GM12878 (cell line): ENCODE measurements around the gene NOP16. TPM values are rescaled to one million over a fixed set of nuclear protein-coding genes. Genes with fewer than 3 reads are reported as not detected.

Experiments used
- ATAC-seq: fragments of 200-7000 bp; cut with Tn5 transposase; 3 replicates; pipeline ENCODE4 v1.9.1; 2020; ENCODE audit warnings: mild to moderate bottlenecking, moderate library complexity
- BruUV-seq: library from RNA; stranded (reverse); fragments of 400-500 nt; replicated peaks from 2 replicates; lab custom pipeline; 2021; lab: Mats Ljungman, UMichigan
- CTCF ChIA-PET: fragments of 300-600 bp; sonication (Branson Sonifier 250); formaldehyde crosslinking; extraction: SDS; loops from one replicate; lab custom pipeline; 2021; ENCODE audit warnings: inconsistent platforms; lab: Yijun Ruan, JAX
- POLR2A ChIA-PET: fragments of 350-600 bp; formaldehyde crosslinking; extraction: SDS; loops from one replicate; lab custom pipeline; 2021; ENCODE audit warnings: inconsistent platforms; lab: Charles Lee
- RAD21 ChIA-PET: fragments of 300-600 bp; sonication (Branson Sonifier 250); formaldehyde crosslinking; loops from one replicate; lab custom pipeline; 2023; ENCODE audit warnings: antibody characterized with exemption; ENCODE audit not compliant: unreplicated experiment; lab: Charles Lee
- SMC1A ChIA-PET: fragments of 300-600 bp; sonication (Branson Sonifier 250); formaldehyde crosslinking; loops from one replicate; lab custom pipeline; 2023; ENCODE audit not compliant: unreplicated experiment, uncharacterized antibody; lab: Charles Lee
- DNase-seq: peaks from one replicate; pipeline ENCODE4 v3.0.0-alpha.2; 2011; ENCODE audit warnings: low read depth, low spot score
- FAIRE-seq: peaks from 3 replicates; lab custom pipeline; 2011; peaks lifted over from hg19 to GRCh38; lab: Jason Lieb, UNC
- H2AFZ ChIP-seq: 2 replicates; pipeline ENCODE4 v1.6.0; 2011; ENCODE audit warnings: low read depth, low read length, control low read depth; ENCODE audit not compliant: control insufficient read depth
- H3K27ac ChIP-seq: 2 replicates; pipeline ENCODE4 v1.5.1; 2011; ENCODE audit warnings: control low read depth; ENCODE audit not compliant: control insufficient read depth, insufficient read depth
- H3K27me3 ChIP-seq, 2 experiments: replicated peaks in 1 of 2; 2 replicates each; pipeline versions ENCODE4 v1.6.0 to v1.6.1; 2011; ENCODE audit warnings: low read length in 1 of 2; ENCODE audit not compliant: control insufficient read depth in 2 of 2, insufficient read depth in 2 of 2
- H3K36me3 ChIP-seq, 2 experiments: 2 replicates each; pipeline ENCODE4 v1.5.1; 2011; ENCODE audit warnings: low read length in 1 of 2; ENCODE audit not compliant: control insufficient read depth in 2 of 2, insufficient read depth in 2 of 2
- H3K4me1 ChIP-seq: 2 replicates; pipeline ENCODE4 v1.6.1; 2011; ENCODE audit warnings: mild to moderate bottlenecking, low read length, moderate library complexity, mixed read lengths; ENCODE audit not compliant: control insufficient read depth, insufficient read depth
- H3K4me2 ChIP-seq: 2 replicates; pipeline ENCODE4 v1.6.0; 2011; ENCODE audit warnings: control low read depth; ENCODE audit not compliant: control insufficient read depth, insufficient read depth
- H3K4me3 ChIP-seq: fragments of 200-600 bp; sonication (generic); 2 replicates; pipeline ENCODE4 v1.5.1; 2016
- H3K79me2 ChIP-seq: 2 replicates; pipeline ENCODE4 v1.6.0; 2011; ENCODE audit warnings: low read length; ENCODE audit not compliant: control insufficient read depth, insufficient read depth
- H3K9ac ChIP-seq: 2 replicates; pipeline ENCODE4 v1.8.0; 2011; ENCODE audit warnings: low read length, control low read depth, mixed read lengths; ENCODE audit not compliant: control insufficient read depth, insufficient read depth
- H3K9me3 ChIP-seq: replicated peaks from 3 replicates; pipeline ENCODE4 v1.5.1; 2011; ENCODE audit warnings: mild to moderate bottlenecking, low read length; ENCODE audit not compliant: control insufficient read depth, insufficient read depth
- H4K20me1 ChIP-seq: 2 replicates; pipeline ENCODE4 v1.6.0; 2011; ENCODE audit not compliant: control insufficient read depth, insufficient read depth
- BCL11A ChIP-seq: IDR thresholded peaks from 2 replicates; pipeline ENCODE4 v1.6.1; 2011; ENCODE audit warnings: low read depth, low read length
- EP300 ChIP-seq, 2 experiments: fragments of 150-350 bp in 1 of 2; IDR thresholded peaks; 2 replicates each; pipeline ENCODE4 v1.6.1; 2011 to 2012; ENCODE audit warnings: low read depth in 2 of 2, low read length in 2 of 2, borderline replicate concordance in 1 of 2, improper control_type of control experiment in 1 of 2, inconsistent platforms in 1 of 2; ENCODE audit not compliant: control insufficient read depth in 1 of 2
- KAT2A ChIP-seq: conservative IDR thresholded peaks from 2 replicates; pipeline ENCODE4 v1.6.1; 2011; ENCODE audit warnings: low read depth, low read length; ENCODE audit not compliant: control insufficient read depth
- MTA3 ChIP-seq: IDR thresholded peaks from 2 replicates; pipeline ENCODE4 v1.6.1; 2012; ENCODE audit warnings: low read length, inconsistent platforms, borderline replicate concordance
- SIX5 ChIP-seq: IDR thresholded peaks from 2 replicates; pipeline ENCODE4 v1.6.1; 2011; ENCODE audit warnings: mild to moderate bottlenecking, low read depth, low read length, moderate library complexity; ENCODE audit not compliant: severe bottlenecking
- SMARCA5 ChIP-seq: fragments of 450-650 bp; IDR thresholded peaks from 2 replicates; pipeline ENCODE4 v1.6.1; 2017; ENCODE audit warnings: mild to moderate bottlenecking
- SPI1 ChIP-seq: IDR thresholded peaks from 2 replicates; pipeline ENCODE4 v1.6.1; 2011; ENCODE audit warnings: low read depth, mild to moderate bottlenecking, low read length, moderate library complexity, borderline replicate concordance; ENCODE audit not compliant: insufficient read depth
- ZNF384 ChIP-seq: IDR thresholded peaks from 2 replicates; pipeline ENCODE4 v1.6.1; 2012; ENCODE audit warnings: low read depth, mild to moderate bottlenecking, low read length, improper control_type of control experiment, borderline replicate concordance
- ZNF622 ChIP-seq: fragments of 450-650 bp; IDR thresholded peaks from 2 replicates; pipeline ENCODE4 v1.6.1; 2017; ENCODE audit warnings: mild to moderate bottlenecking, inconsistent platforms
- WGBS: methylation state at CpG from one replicate; pipeline ENCODE4 v1.1.6; 2016; ENCODE audit warnings: low lambda C conversion rate; ENCODE audit not compliant: insufficient replicate concordance, insufficient coverage; ENCODE audit errors: missing lambda C conversion rate; 5-methylcytosine and 5-hydroxymethylcytosine counted together
- in situ Hi-C: fragments of 300-500 bp; cut with MboI; formaldehyde crosslinking; loops from 9 replicates; pipeline ENCODE4 v1.14.3; 2018; ENCODE audit warnings: mixed read lengths
- intact Hi-C: fragments of 100-400 bp; cut with micrococcal nuclease; formaldehyde crosslinking; loops from one replicate; pipeline ENCODE4 v1.14.2; 2022; ENCODE audit not compliant: unreplicated experiment
- polyA plus RNA-seq, 11 experiments: library from polyadenylated mRNA; depleted of rRNA in 4 of 11; unstranded in 6 of 11; stranded (reverse) in 5 of 11; fragments of >200 nt; fragmentation: Nextera tagmentation in 4 of 11; fragmentation: Illumina TruSeq in 1 of 11; extraction: Ambion mirVana in 4 of 11; extraction: Trizol in 1 of 11; gene quantifications; 1 replicate in 1 of 11; 2 replicates in 10 of 11; pipeline versions ENCODE4 v1.2.1 to v1.2.3, GENCODE V29; 2011 to 2016; ENCODE audit warnings: inconsistent platforms in 2 of 11, missing spikeins in 2 of 11, low read depth in 1 of 11
- total RNA-seq, 4 experiments: library from RNA; depleted of rRNA in 3 of 4; stranded (reverse); fragments of >200 nt in 3 of 4; fragmentation: Illumina TruSeq in 1 of 4; extraction: Trizol in 1 of 4; gene quantifications; 2 replicates each; pipeline versions ENCODE4 v1.2.1 to v1.2.3, GENCODE V29; 2013 to 2021
- TF ChIP-seq, protein P1 (sequence below): fragments of 450-650 bp; IDR thresholded peaks from 2 replicates; pipeline ENCODE4 v1.6.1; 2017; ENCODE audit warnings: mild to moderate bottlenecking
- TF ChIP-seq, protein P2 (sequence below): fragments of 450-650 bp; IDR thresholded peaks from 2 replicates; pipeline ENCODE4 v1.6.1; 2018; ENCODE audit warnings: borderline replicate concordance, mild to moderate bottlenecking; ENCODE audit not compliant: partially characterized antibody
- TF ChIP-seq, protein P3 (sequence below): IDR thresholded peaks from 2 replicates; pipeline ENCODE4 v1.6.1; 2012; ENCODE audit warnings: low read depth, low read length, improper control_type of control experiment
- TF ChIP-seq, protein P4 (sequence below): IDR thresholded peaks from 2 replicates; pipeline ENCODE4 v1.6.1; 2012; ENCODE audit warnings: low read length, inconsistent platforms

The NOP16 gene
- total and polyA plus RNA-seq, 10 of the 15 experiments (the other 5 are each of a cell fraction or from before 2014, with no cell fraction given): 50.3 to 276 (median 116) TPM

DNA sequence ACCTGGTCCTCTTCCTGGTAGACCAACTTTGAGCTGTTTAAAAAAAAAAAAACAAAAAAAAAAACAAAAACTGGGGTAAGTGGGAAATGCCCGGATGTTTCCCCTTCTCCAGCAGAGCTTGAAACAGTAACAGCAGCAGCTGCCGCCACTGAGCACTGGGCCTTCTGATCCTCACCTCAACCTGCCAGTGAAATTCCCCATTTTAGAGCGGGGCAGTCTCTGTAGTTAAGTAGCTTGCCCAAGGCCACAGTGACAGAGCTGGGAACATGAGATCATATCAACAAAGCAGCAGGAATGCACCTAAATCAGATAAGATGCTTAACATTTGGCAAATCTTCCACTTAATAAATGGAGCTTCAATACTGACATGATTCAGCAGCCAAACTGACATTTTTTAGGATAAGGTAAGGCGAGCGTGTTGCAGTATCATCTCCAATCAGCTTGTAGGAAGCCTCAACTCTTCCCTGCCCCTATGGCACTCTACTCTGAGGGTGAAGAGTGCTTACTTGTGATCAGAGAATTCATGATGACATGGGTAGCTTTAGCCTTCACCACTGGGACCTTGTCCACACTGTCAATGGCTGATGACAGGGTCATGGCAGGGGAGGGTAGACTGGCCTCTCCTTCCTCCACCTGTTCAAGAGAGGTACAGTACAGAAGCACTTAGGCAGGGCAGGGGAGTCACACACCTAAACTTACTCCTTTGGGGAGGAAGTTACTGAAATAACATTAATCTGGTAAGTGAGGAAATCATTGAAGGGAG is 36.1 kb downstream of the NOP16 start (continued):
- TF ChIP-seq, protein P1, sequence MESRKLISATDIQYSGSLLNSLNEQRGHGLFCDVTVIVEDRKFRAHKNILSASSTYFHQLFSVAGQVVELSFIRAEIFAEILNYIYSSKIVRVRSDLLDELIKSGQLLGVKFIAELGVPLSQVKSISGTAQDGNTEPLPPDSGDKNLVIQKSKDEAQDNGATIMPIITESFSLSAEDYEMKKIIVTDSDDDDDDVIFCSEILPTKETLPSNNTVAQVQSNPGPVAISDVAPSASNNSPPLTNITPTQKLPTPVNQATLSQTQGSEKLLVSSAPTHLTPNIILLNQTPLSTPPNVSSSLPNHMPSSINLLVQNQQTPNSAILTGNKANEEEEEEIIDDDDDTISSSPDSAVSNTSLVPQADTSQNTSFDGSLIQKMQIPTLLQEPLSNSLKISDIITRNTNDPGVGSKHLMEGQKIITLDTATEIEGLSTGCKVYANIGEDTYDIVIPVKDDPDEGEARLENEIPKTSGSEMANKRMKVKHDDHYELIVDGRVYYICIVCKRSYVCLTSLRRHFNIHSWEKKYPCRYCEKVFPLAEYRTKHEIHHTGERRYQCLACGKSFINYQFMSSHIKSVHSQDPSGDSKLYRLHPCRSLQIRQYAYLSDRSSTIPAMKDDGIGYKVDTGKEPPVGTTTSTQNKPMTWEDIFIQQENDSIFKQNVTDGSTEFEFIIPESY: no peak
- no peak for TF ChIP-seq MTA3
- TF ChIP-seq, protein P2, sequence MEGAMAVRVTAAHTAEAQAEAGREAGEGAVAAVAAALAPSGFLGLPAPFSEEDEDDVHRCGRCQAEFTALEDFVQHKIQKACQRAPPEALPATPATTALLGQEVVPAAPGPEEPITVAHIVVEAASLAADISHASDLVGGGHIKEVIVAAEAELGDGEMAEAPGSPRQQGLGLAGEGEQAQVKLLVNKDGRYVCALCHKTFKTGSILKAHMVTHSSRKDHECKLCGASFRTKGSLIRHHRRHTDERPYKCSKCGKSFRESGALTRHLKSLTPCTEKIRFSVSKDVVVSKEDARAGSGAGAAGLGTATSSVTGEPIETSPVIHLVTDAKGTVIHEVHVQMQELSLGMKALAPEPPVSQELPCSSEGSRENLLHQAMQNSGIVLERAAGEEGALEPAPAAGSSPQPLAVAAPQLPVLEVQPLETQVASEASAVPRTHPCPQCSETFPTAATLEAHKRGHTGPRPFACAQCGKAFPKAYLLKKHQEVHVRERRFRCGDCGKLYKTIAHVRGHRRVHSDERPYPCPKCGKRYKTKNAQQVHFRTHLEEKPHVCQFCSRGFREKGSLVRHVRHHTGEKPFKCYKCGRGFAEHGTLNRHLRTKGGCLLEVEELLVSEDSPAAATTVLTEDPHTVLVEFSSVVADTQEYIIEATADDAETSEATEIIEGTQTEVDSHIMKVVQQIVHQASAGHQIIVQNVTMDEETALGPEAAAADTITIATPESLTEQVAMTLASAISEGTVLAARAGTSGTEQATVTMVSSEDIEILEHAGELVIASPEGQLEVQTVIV: no peak
- TF ChIP-seq KAT2A: no peak
- TF ChIP-seq ZNF384: peak; percentile 89
- no peak for TF ChIP-seq SPI1
- TF ChIP-seq, all 136 proteins: peak for 10

DNA sequence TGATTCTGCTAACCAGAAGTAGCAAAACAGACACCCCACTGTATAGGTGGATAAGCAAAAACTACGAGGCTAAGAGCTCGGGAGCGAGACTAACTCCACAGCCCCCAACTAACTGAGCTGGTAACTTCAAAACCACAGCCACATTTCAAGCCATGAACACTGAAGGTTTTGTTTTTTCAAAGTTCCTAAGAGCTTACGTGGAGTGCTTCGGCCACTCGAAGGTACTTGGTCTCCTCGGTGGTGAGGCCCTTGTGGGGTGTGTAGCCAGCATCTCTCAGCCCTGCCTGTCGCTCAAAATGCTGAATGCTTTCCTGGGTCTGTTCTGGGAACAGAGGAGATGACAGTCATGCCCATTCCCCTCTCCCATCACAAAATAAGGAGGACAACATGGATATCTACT is 38.0 kb downstream of the NOP16 start:
- ChIA-PET CTCF (no interaction called here), SMC1A (interaction anchor here (0.7 to 4.3 kb wide), 3 partner anchors 9 to 11 kb away, joined by 3 to 36 read pairs (median 3); partner anchors contain the start of gene KIAA1191), POLR2A (interaction anchor here (0.6 to 4.0 kb wide), 2 partner anchors 11 to 39 kb away, joined by 3 to 41 read pairs; partner anchors contain the start of gene KIAA1191), RAD21 (interaction anchor here (3.9 kb wide), 1 partner anchor 11 kb away, joined by 29 read pairs; the partner anchor contains the start of gene KIAA1191)
- no peak overlapping the region for H3K27ac ChIP-seq
- DNase-seq (no peak), ATAC-seq (no peak), FAIRE-seq (no peak)
- peaks cover 4% of the 10 kb centered on the region for H3K4me1 ChIP-seq
- BruUV-seq: no TSS peak
- intact Hi-C loops (no loop called here), in situ Hi-C loops (no loop called here)
- H3K36me3 ChIP-seq: peaks cover 17 to 20% of the 10 kb centered on the region in 2 experiments
- H3K9ac ChIP-seq: no peak overlapping the region
- H3K79me2 ChIP-seq: peaks cover 3% of the 10 kb centered on the region
- TF ChIP-seq SIX5 (no peak), SMARCA5 (no peak), BCL11A (no peak), ZNF622 (no peak), EP300 (IDR thresholded peaks at IDR 0.05; ENCODE audit: borderline replicate concordance in 1 of 2, control insufficient read depth in 1 of 2, low read depth in 2 of 2, low read length in 2 of 2) (no peak)
- TF ChIP-seq, protein P3, sequence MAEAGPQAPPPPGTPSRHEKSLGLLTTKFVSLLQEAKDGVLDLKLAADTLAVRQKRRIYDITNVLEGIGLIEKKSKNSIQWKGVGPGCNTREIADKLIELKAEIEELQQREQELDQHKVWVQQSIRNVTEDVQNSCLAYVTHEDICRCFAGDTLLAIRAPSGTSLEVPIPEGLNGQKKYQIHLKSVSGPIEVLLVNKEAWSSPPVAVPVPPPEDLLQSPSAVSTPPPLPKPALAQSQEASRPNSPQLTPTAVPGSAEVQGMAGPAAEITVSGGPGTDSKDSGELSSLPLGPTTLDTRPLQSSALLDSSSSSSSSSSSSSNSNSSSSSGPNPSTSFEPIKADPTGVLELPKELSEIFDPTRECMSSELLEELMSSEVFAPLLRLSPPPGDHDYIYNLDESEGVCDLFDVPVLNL: no peak
- TF ChIP-seq, protein P4, sequence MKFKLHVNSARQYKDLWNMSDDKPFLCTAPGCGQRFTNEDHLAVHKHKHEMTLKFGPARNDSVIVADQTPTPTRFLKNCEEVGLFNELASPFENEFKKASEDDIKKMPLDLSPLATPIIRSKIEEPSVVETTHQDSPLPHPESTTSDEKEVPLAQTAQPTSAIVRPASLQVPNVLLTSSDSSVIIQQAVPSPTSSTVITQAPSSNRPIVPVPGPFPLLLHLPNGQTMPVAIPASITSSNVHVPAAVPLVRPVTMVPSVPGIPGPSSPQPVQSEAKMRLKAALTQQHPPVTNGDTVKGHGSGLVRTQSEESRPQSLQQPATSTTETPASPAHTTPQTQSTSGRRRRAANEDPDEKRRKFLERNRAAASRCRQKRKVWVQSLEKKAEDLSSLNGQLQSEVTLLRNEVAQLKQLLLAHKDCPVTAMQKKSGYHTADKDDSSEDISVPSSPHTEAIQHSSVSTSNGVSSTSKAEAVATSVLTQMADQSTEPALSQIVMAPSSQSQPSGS: no peak
- H2AFZ ChIP-seq: no peak overlapping the region
- H3K9me3 ChIP-seq: no peaks in the 10 kb centered on the region
- no peak overlapping the region for H3K4me3 ChIP-seq
- no peak overlapping the region for H3K4me2 ChIP-seq
- no peaks in the 10 kb centered on the region for H3K27me3 ChIP-seq
- 98% methylated on average over 8 of the region's 8 CpGs for WGBS
- H4K20me1 ChIP-seq: no peaks in the 10 kb centered on the region; the same call in 1 of the 2 replicates
